Keratinocyte (primary cell): ENCODE data around the gene ASTN2. TPM values are rescaled to one million over a fixed set of nuclear protein-coding genes. Genes with fewer than 3 reads are reported as not detected.

Experiments
- DNase-seq: peaks from one replicate; pipeline ENCODE4 v3.0.0-alpha.2; 2011; ENCODE audit warnings: low read depth, missing footprints, low spot score
- FAIRE-seq: peaks from 2 replicates; lab custom pipeline; 2011; peaks lifted over from hg19 to GRCh38; lab: Jason Lieb, UNC
- H2AFZ ChIP-seq: 2 replicates; pipeline ENCODE4 v1.6.0; 2012; ENCODE audit warnings: low read length, control low read depth, inconsistent platforms; ENCODE audit not compliant: control insufficient read depth
- H3K27ac ChIP-seq: 2 replicates; pipeline ENCODE4 v1.5.1; 2011; ENCODE audit warnings: low read length; ENCODE audit not compliant: control insufficient read depth, insufficient read depth
- H3K27me3 ChIP-seq: 3 replicates; pipeline ENCODE4 v1.6.0; 2011; ENCODE audit warnings: low read length; ENCODE audit not compliant: control insufficient read depth, insufficient read depth; ENCODE audit errors: extremely low read depth
- H3K36me3 ChIP-seq, 2 experiments: 2 replicates in 1 of 2; 3 replicates in 1 of 2; pipeline ENCODE4 v1.5.1; 2011; ENCODE audit warnings: low read length in 2 of 2, mild to moderate bottlenecking in 1 of 2; ENCODE audit not compliant: control insufficient read depth in 2 of 2, insufficient read depth in 2 of 2; ENCODE audit errors: extremely low read depth in 1 of 2
- H3K4me1 ChIP-seq: 3 replicates; pipeline ENCODE4 v1.5.1; 2011; ENCODE audit warnings: low read length; ENCODE audit not compliant: control insufficient read depth, insufficient read depth; ENCODE audit errors: extremely low read depth
- H3K4me2 ChIP-seq: 3 replicates; pipeline ENCODE4 v1.6.0; 2011; ENCODE audit warnings: low read depth, low read length; ENCODE audit not compliant: control insufficient read depth, insufficient read depth; ENCODE audit errors: extremely low read depth
- H3K4me3 ChIP-seq, 3 experiments: fragments of 200-600 bp in 1 of 3; sonication (generic) in 1 of 3; 2 replicates in 2 of 3; 3 replicates in 1 of 3; pipeline ENCODE4 v1.5.1; 2011 to 2016; ENCODE audit warnings: low read length in 3 of 3, mild to moderate bottlenecking in 3 of 3, control low read depth in 2 of 3, inconsistent platforms in 1 of 3, low read depth in 1 of 3, mixed read lengths in 1 of 3, mixed run types in 1 of 3, moderate library complexity in 1 of 3; ENCODE audit not compliant: control insufficient read depth in 2 of 3, insufficient read depth in 2 of 3; ENCODE audit errors: extremely low read depth in 1 of 3
- H3K79me2 ChIP-seq: 2 replicates; pipeline ENCODE4 v1.6.0; 2012; ENCODE audit warnings: low read length; ENCODE audit not compliant: control insufficient read depth, insufficient read depth
- H3K9ac ChIP-seq: 3 replicates; pipeline ENCODE4 v1.6.0; 2011; ENCODE audit warnings: low read length; ENCODE audit not compliant: control insufficient read depth, insufficient read depth; ENCODE audit errors: extremely low read depth
- H3K9me1 ChIP-seq: 3 replicates; pipeline ENCODE4 v1.6.0; 2011; ENCODE audit warnings: low read length; ENCODE audit not compliant: control insufficient read depth, insufficient read depth; ENCODE audit errors: extremely low read depth
- H3K9me3 ChIP-seq: 2 replicates; pipeline ENCODE4 v1.5.1; 2012; ENCODE audit warnings: low read depth, low read length; ENCODE audit not compliant: control insufficient read depth
- H4K20me1 ChIP-seq: 3 replicates; pipeline ENCODE4 v1.6.0; 2011; ENCODE audit warnings: low read length; ENCODE audit not compliant: control insufficient read depth, insufficient read depth; ENCODE audit errors: extremely low read depth
- CTCF ChIP-seq, 3 experiments: IDR thresholded peaks in 1 of 3; conservative IDR thresholded peaks in 1 of 3; optimal IDR thresholded peaks in 1 of 3; 2 replicates in 2 of 3; 3 replicates in 1 of 3; pipeline versions ENCODE3 to v1.5.1; 2011; ENCODE audit warnings: low read length in 3 of 3, mild to moderate bottlenecking in 3 of 3, moderate library complexity in 2 of 3, control low read depth in 1 of 3, inconsistent platforms in 1 of 3; ENCODE audit not compliant: insufficient read depth in 2 of 3; ENCODE audit errors: extremely low read depth in 1 of 3
- EZH2 ChIP-seq: IDR thresholded peaks from one replicate; pipeline ENCODE4 v1.6.1; 2012; ENCODE audit warnings: inconsistent platforms, mild to moderate bottlenecking, low read length, moderate library complexity
- dilution Hi-C: fragments of 300-500 bp; cut with MboI; formaldehyde crosslinking; loops from one replicate; pipeline ENCODE4 v1.7.0; 2020; ENCODE audit warnings: low sequenced_read_pairs; ENCODE audit not compliant: extremely low pct_ligation_motif_present
- polyA plus RNA-seq, 5 experiments: library from polyadenylated mRNA; depleted of rRNA in 3 of 5; stranded (reverse) in 3 of 5; stranded (forward) in 1 of 5; unstranded in 1 of 5; fragments of >200 nt; gene quantifications; 1 replicate in 1 of 5; 2 replicates in 3 of 5; 3 replicates in 1 of 5; pipeline versions ENCODE4 v1.2.1 to v1.2.3, GENCODE V29; 2011 to 2012; ENCODE audit warnings: missing spikeins in 2 of 5, low read depth in 1 of 5, low replicate concordance in 1 of 5

ASTN2 gene
- polyA plus RNA-seq, 1 donor (not counting 4 experiments of a cell fraction or from before 2014, with no cell fraction given), result 0.31 TPM

GRCh38 chr9:116715751-116716150 is 699.1 kb downstream of the ASTN2 start:
- Histone ChIP-seq H3K4me2 (no peak overlapping the region), H3K9me3 (no peaks in the 10 kb centered on the region), H3K9ac (no peak overlapping the region), H3K27me3 (no peaks in the 10 kb centered on the region), H4K20me1 (no peaks in the 10 kb centered on the region), H3K4me3 (no peak overlapping the region), H3K36me3 (no peaks in the 10 kb centered on the region), H2AFZ (no peak overlapping the region), H3K9me1 (no peaks in the 10 kb centered on the region), H3K27ac (no peak overlapping the region), H3K79me2 (no peaks in the 10 kb centered on the region), H3K4me1 (no peaks in the 10 kb centered on the region)
- FAIRE-seq (no peak), DNase-seq (no peak)
- no peak for TF ChIP-seq EZH2
- TF ChIP-seq CTCF (optimal IDR thresholded peaks at IDR 0.05 in 1 of 3, IDR thresholded peaks at IDR 0.05 in 1 of 3, conservative IDR thresholded peaks at IDR 0.05 in 1 of 3; ENCODE audit: extremely low read depth in 1 of 3, insufficient read depth in 2 of 3, low read length in 3 of 3), result no peak
- dilution Hi-C loops, result no loop called here

GRCh38 chr9:116713271-116713670 is 701.6 kb downstream of the ASTN2 start:
- Histone ChIP-seq H2AFZ (no peak overlapping the region), H3K9me3 (no peaks in the 10 kb centered on the region), H3K9ac (no peak overlapping the region), H3K4me2 (no peak overlapping the region), H3K4me1 (no peaks in the 10 kb centered on the region), H3K27ac (no peak overlapping the region), H3K79me2 (no peaks in the 10 kb centered on the region), H3K27me3 (no peaks in the 10 kb centered on the region), H3K4me3 (no peak overlapping the region), H3K9me1 (no peaks in the 10 kb centered on the region), H4K20me1 (no peaks in the 10 kb centered on the region), H3K36me3 (no peaks in the 10 kb centered on the region)
- FAIRE-seq (no peak), DNase-seq (no peak)
- TF ChIP-seq EZH2 (no peak), CTCF (optimal IDR thresholded peaks at IDR 0.05 in 1 of 3, IDR thresholded peaks at IDR 0.05 in 1 of 3, conservative IDR thresholded peaks at IDR 0.05 in 1 of 3; ENCODE audit: extremely low read depth in 1 of 3, insufficient read depth in 2 of 3, low read length in 3 of 3) (no peak)
- dilution Hi-C loops, result no loop called here
